NT2/D1 (cell line): ENCODE results near the gene WASHC2A.
"Not testable (repeated sequence)": the region's sequence is repeated elsewhere in the genome, so short reads cannot be mapped to it uniquely, and the experiment has no call there.

Experiments used
- DNase-seq: peaks from one replicate; pipeline ENCODE4 v3.0.0-alpha.2; 2011; ENCODE audit warnings: low read depth, low spot score
- H3K27me3 ChIP-seq: 2 replicates; pipeline ENCODE4 v1.6.0; 2011; ENCODE audit warnings: mild to moderate bottlenecking; ENCODE audit not compliant: insufficient read length, insufficient read depth
- H3K36me3 ChIP-seq: 2 replicates; pipeline ENCODE4 v1.6.1; 2011; ENCODE audit warnings: mild to moderate bottlenecking, low read length, mixed read lengths; ENCODE audit not compliant: insufficient read depth, insufficient read length
- H3K4me1 ChIP-seq: 2 replicates; pipeline ENCODE4 v1.5.1; 2011; ENCODE audit not compliant: insufficient read depth, insufficient read length
- H3K4me3 ChIP-seq: 2 replicates; pipeline ENCODE4 v1.5.1; 2011; ENCODE audit warnings: low read depth; ENCODE audit not compliant: insufficient read length
- H3K9ac ChIP-seq: 2 replicates; pipeline ENCODE4 v1.6.0; 2011; ENCODE audit warnings: low read depth; ENCODE audit not compliant: insufficient read length
- H3K9me3 ChIP-seq: 2 replicates; pipeline ENCODE4 v1.5.1; 2011; ENCODE audit warnings: mild to moderate bottlenecking, low read length; ENCODE audit not compliant: insufficient read depth
- SUZ12 ChIP-seq: IDR thresholded peaks from 2 replicates; pipeline ENCODE4 v1.6.1; 2011; ENCODE audit not compliant: insufficient read length, insufficient read depth; ENCODE audit errors: extremely low read depth
- YY1 ChIP-seq: IDR thresholded peaks from 2 replicates; pipeline ENCODE4 v1.6.1; 2011; ENCODE audit not compliant: insufficient read length, insufficient read depth
- ZNF274 ChIP-seq: IDR thresholded peaks from 2 replicates; pipeline ENCODE4 v1.6.1; 2011; ENCODE audit warnings: mild to moderate bottlenecking, low read depth, low read length

The WASHC2A gene

GRCh38 chr10:50027195-50027594 is 40.6 kb upstream of the WASHC2A start:
- no peak overlapping the region for H3K4me3 ChIP-seq
- H3K4me1 ChIP-seq: no peaks in the 10 kb centered on the region
- H3K36me3 ChIP-seq: no peaks in the 10 kb centered on the region
- H3K9ac ChIP-seq: no peak overlapping the region
- DNase-seq: no peak
- no peaks in the 10 kb centered on the region for H3K9me3 ChIP-seq
- no peaks in the 10 kb centered on the region for H3K27me3 ChIP-seq
- no peak for TF ChIP-seq YY1
- no peak for TF ChIP-seq ZNF274
- no peak for TF ChIP-seq SUZ12

DNA sequence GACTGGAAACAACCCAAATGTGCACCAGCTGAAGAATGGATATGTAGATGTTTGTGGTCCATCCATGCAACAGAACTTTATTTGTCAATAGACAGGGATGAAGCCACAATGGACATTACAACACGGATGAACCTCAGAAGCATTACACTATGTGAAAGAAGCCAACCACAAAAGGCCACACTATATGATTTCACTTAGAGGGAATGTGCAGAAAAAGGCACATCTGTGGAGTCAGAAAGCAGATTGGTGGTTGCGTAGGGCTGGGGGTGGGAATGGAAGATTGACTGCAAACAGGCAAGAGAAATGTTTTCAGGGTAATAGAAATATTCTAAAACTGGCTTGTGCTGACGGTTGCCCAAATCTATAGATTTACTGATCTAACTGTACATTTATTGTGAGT is 34.3 kb upstream of the WASHC2A start:
- H3K4me3 ChIP-seq: no peak overlapping the region
- TF ChIP-seq ZNF274 (no peak), YY1 (no peak), SUZ12 (no peak)
- no peak overlapping the region for H3K9ac ChIP-seq
- no peak for DNase-seq
- no peaks in the 10 kb centered on the region for H3K36me3 ChIP-seq
- H3K27me3 ChIP-seq: no peaks in the 10 kb centered on the region
- H3K9me3 ChIP-seq: no peaks in the 10 kb centered on the region
- H3K4me1 ChIP-seq: no peaks in the 10 kb centered on the region

DNA sequence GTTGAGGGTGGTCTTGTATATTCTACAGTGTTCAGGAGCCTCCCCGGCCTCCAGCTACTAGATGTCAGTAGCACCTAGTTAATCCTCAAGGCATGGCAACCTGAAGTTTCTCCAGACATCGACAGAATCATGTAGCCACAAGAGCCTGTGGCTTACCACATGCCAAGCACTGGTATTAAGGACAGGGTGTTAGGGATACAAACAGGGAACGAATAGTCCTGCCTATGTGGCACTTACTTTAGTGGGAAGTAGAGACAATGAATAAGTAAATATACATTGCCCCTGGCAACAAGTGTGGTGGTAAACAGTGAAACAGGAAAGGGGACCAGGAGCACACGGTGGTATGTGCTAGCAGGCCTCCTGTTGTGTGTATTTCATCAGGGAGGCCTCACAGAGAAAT is 32.4 kb upstream of the WASHC2A start:
- H3K4me1 ChIP-seq, H3K4me3 ChIP-seq, H3K36me3 ChIP-seq, H3K9me3 ChIP-seq, DNase-seq, H3K9ac ChIP-seq, H3K27me3 ChIP-seq: not testable (repeated sequence)

DNA sequence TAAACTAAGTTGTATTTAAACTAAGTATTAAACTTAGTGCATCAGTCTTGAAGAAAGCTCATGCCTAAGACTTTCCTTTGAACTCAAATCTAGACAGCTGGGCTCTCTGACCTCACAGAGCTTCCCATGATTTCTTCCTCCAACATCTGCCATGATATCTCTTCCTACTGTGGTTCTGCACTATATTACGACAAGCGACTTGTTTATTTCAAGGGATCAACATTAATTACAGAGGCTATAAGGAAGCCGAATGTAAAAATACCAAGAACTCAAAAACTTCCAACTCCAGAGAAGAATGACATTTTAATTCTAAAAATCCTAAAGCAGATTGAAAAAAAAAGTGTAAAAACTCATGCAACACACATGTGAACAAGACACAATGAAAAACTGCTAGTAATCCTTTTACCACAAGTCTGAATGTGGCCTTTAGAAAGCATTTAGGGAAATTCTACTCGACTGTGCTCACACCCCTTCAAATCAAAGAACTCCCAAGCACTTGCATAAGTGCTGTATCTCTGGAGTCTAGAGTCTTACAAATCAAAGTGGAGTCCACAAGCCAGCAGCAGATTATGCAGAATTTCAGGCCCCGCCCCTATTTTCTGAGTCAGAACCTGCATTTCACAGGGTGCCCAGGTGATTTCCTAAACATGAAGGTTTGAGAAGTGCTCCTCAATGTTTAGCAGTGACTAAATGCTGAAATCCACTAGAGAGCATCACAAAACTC is 22.7 kb upstream of the WASHC2A start:
- no peak overlapping the region for H3K9ac ChIP-seq
- H3K36me3 ChIP-seq: no peaks in the 10 kb centered on the region
- no peaks in the 10 kb centered on the region for H3K27me3 ChIP-seq
- no peak overlapping the region for H3K4me3 ChIP-seq
- TF ChIP-seq SUZ12: no peak
- no peak for TF ChIP-seq YY1
- TF ChIP-seq ZNF274: no peak
- H3K4me1 ChIP-seq: no peaks in the 10 kb centered on the region
- no peaks in the 10 kb centered on the region for H3K9me3 ChIP-seq
- no peak for DNase-seq

- H3K27me3 ChIP-seq: not testable (repeated sequence)
Observed at GRCh38 chr10:50046457-50046856, 21.3 kb upstream of the WASHC2A start.

DNA sequence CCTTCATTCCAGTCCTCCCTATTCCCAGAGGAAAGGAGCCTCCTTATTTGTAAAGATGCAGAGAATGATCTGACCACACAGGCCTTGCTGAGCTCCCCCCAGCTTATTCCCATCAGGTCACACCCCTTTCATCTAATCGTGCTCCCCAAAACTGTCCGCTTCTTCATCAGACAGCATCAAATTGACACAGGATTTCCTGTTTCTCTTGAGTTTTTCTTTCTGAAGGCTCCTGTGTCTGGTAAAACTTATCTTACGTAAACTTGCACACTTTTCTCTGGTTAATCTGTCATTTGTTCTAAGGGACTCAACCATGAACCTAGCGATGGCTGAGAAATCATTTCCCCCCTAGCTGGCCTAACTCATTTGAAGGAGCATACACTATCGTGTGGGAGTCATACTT is 20.2 kb upstream of the WASHC2A start:
- not testable (repeated sequence) for H3K9ac ChIP-seq, H3K4me3 ChIP-seq, DNase-seq, H3K27me3 ChIP-seq, H3K36me3 ChIP-seq, H3K9me3 ChIP-seq, H3K4me1 ChIP-seq

More at GRCh38 chr10:50046457-50046856, 21.3 kb upstream of the WASHC2A start:
- not testable (repeated sequence) for H3K4me3 ChIP-seq, H3K9ac ChIP-seq, H3K4me1 ChIP-seq, H3K36me3 ChIP-seq, H3K9me3 ChIP-seq, DNase-seq

DNA sequence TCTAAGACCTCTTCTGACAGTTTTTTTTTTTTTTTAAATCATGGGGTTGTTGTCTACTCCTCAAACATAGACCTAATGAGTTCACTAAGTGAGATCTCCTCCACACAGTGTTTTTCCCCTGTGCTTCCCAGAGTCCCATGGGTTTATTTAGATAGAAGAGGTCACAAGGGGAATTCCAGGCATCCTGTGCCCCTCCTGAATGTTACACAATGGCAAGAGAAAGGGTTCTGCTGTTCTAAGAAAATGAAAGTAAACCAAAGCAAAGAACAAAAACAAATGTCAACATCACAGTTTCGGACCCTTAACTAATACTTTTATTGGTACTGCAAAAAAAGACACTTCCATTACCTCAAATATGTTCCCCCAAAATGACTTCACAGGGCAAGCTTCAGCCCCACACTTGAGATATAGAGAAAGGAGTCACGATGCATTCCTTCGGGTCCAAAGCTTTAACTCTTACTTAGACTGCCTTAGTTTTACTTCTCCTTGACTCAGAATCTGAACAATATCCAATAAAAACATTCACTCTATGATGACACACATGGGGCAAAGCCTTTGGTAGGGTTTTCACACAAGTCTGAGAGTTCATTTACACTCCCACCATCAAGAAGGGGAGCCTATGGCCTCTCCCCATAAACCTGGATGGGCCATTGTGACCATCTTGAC is 15.6 kb upstream of the WASHC2A start:
- H3K4me3 ChIP-seq, H3K9ac ChIP-seq, H3K9me3 ChIP-seq, DNase-seq, H3K4me1 ChIP-seq, H3K36me3 ChIP-seq, H3K27me3 ChIP-seq: not testable (repeated sequence)

DNA sequence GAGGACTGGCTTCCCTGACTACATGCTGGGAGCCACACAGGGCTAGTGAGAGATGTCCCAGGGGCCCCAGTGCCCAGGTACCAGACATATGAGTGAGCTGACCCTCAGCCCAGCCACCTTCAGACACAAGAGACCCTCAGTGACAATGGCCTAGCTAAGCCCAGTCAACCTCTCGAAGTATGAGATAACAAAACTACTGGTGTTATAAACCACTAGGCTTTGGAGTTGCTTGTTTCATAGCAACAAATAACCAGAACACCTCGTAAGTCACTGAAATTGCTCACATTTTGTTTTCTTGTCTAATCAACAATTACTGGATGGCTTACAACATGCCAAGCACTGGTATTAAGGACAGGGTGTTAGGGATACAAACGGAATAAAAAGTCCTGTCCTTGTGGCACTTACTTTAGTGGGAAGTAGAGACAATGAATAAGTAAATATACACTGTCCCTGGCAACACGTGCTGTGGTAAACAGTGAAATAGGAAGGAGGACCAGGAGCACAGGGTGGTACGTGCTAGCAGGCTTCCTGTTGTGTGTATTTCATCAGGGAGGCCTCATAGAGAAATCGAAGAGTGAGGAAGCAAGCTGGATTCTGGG is 14.9 kb upstream of the WASHC2A start:
- not testable (repeated sequence) for H3K4me3 ChIP-seq, H3K36me3 ChIP-seq, DNase-seq

DNA sequence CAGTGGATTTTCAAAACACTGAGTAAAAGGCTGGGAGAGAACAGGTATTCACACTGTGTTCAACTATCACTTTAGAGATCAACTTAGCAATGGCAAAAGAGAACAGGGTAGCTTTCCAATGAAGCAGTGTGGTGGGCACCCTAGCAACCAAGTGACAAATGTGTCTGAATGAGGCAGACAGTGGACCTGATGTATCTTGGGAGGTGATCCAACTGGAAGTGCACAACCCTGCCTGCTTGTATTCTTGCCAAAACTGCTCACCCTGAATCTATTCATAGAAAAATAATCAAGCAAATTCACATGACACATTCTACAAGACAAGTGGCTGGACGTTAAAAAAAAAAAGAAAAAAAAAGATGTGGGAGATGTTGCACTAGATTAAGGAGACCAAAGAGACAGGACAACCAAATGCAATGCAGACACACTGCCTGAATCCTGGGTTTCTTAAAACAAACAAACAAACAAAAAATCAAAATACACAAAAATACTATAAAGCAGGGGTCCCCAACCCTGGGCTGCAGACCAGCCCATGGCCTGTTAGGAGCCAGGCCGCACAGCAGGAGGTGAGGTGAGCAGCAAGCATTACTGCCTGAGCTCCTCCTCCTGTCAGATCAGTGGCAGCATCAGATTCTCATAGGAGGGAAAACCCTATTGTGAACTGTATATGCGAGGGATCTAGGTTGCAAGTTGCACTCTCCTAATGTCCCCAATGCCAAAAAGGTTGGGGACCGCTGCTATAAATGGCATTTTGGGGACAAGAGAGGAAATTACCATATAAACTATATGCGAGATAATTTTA is 12.1 kb upstream of the WASHC2A start:
- not testable (repeated sequence) for H3K4me1 ChIP-seq, H3K36me3 ChIP-seq, H3K9me3 ChIP-seq, H3K9ac ChIP-seq, DNase-seq, H3K4me3 ChIP-seq, H3K27me3 ChIP-seq

More for the DNA sequence above, 14.9 kb upstream of the WASHC2A start:
- not testable (repeated sequence) for H3K9ac ChIP-seq, H3K4me1 ChIP-seq, H3K9me3 ChIP-seq, H3K27me3 ChIP-seq

GRCh38 chr10:50056654-50057053 is 11.1 kb upstream of the WASHC2A start:
- not testable (repeated sequence) for H3K4me3 ChIP-seq, H3K36me3 ChIP-seq, H3K4me1 ChIP-seq, DNase-seq, H3K9me3 ChIP-seq, H3K9ac ChIP-seq, H3K27me3 ChIP-seq
